ENCODE data around the gene CCDC69. TPM values are rescaled to one million over a fixed set of nuclear protein-coding genes. Genes with fewer than 3 reads are reported as not detected.

Gene CCDC69
- total RNA-seq, 1 donor from 2014 or later, result 0.07 TPM

DNA sequence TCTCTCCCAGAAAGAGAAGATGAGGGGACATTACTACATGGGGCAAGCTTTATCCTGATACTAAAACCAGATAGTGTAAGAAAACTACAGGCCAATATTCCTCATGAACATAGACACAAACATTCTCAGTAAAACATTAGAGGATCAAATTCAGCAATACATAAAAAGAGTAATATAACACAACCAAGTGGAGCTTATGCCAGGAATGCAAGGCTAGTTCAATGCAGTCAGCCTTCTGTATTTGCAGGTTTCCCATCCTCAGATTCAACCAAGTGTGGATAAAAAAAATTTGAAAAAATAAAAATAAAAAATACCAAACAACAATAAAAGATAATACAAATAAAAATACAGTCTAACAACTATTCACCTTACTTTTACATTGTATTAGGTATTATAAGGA, 31.3 kb downstream of the CCDC69 start:
- no peak for DNase-seq (ENCODE audit: low spot score)

GRCh38 chr5:151191661-151192060, 32.2 kb downstream of the CCDC69 start:
- H3F3A ChIP-seq (ENCODE audit: low read depth), result no peaks in the 10 kb centered on the region
- H3K4me2 ChIP-seq, result no peak overlapping the region
- H3K4me1 Mint-ChIP-seq, result no peaks in the 10 kb centered on the region
- no peaks in the 10 kb centered on the region for H3K4me1 ChIP-seq
- no peaks in the 10 kb centered on the region for H3K36me3 Mint-ChIP-seq
- H3K27me3 Mint-ChIP-seq (ENCODE audit: insufficient read depth, low read depth), result peaks cover 2% of the 10 kb centered on the region
- H3K27ac ChIP-seq, result no peak overlapping the region
- H3K79me2 ChIP-seq (ENCODE audit: low read depth), result no peaks in the 10 kb centered on the region
- H3K36me3 ChIP-seq, result no peaks in the 10 kb centered on the region
- H3K9ac ChIP-seq, result no peak overlapping the region
- TF ChIP-seq EZH2phosphoT487 (IDR thresholded peaks at IDR 0.05) (no peak), CTCF (IDR thresholded peaks at IDR 0.05) (no peak), EZH2 (IDR thresholded peaks at IDR 0.05) (no peak)
- H3K4me3 Mint-ChIP-seq, result no peak overlapping the region
- no peak for DNase-seq (ENCODE audit: low spot score)
- no peaks in the 10 kb centered on the region for H3K9me3 ChIP-seq (ENCODE audit: low read depth)
- no peak overlapping the region for H2AFZ ChIP-seq (replicated peaks)
- H4K20me1 ChIP-seq (ENCODE audit: low read depth), result no peaks in the 10 kb centered on the region
- H3K9me3 Mint-ChIP-seq, result peaks cover 24% of the 10 kb centered on the region
- no peak overlapping the region for H3K27ac Mint-ChIP-seq
- H3K27me3 ChIP-seq, result no peaks in the 10 kb centered on the region
- H3K4me3 ChIP-seq, result no peak overlapping the region

More for the DNA sequence above, 31.3 kb downstream of the CCDC69 start:
- no peaks in the 10 kb centered on the region for H3F3A ChIP-seq (ENCODE audit: low read depth)
- Mint-ChIP-seq H3K27ac (no peak overlapping the region), H3K4me3 (no peak overlapping the region), H3K4me1 (no peaks in the 10 kb centered on the region), H3K27me3 (ENCODE audit: insufficient read depth, low read depth) (peaks cover 2% of the 10 kb centered on the region), H3K9me3 (peaks cover 24% of the 10 kb centered on the region), H3K36me3 (no peaks in the 10 kb centered on the region)
- H2AFZ ChIP-seq (replicated peaks), result no peak overlapping the region
- TF ChIP-seq EZH2 (IDR thresholded peaks at IDR 0.05), result no peak
- no peak overlapping the region for H3K9ac ChIP-seq
- H3K4me3 ChIP-seq, result no peak overlapping the region
- H4K20me1 ChIP-seq (ENCODE audit: low read depth), result no peaks in the 10 kb centered on the region
- H3K9me3 ChIP-seq (ENCODE audit: low read depth), result no peaks in the 10 kb centered on the region
- no peak overlapping the region for H3K27ac ChIP-seq
- H3K4me2 ChIP-seq, result no peak overlapping the region
- H3K36me3 ChIP-seq, result no peaks in the 10 kb centered on the region
- H3K27me3 ChIP-seq, result no peaks in the 10 kb centered on the region
- H3K4me1 ChIP-seq, result no peaks in the 10 kb centered on the region
- no peaks in the 10 kb centered on the region for H3K79me2 ChIP-seq (ENCODE audit: low read depth)

DNA sequence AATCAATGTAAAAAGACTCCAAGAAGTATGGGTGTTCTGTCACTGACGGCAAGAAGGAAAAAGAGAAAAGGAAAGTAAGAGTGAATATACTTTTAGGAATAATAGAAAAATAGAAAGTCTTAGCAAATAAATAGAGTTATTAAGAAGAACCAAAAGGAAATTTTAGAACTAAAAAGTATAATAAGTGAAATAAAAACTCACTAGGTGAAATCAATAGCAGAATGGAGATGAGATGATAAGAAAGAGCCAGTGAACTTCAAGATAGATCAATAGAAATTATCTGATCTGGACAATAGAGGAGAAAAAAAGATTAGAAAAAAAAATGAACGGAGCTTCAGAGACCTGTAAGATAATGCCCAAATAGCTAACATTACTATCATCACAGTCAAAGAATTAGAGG, 34.7 kb downstream of the CCDC69 start:
- H3K27me3 Mint-ChIP-seq (ENCODE audit: insufficient read depth, low read depth), result peaks cover 2% of the 10 kb centered on the region
- H3K4me1 ChIP-seq, result no peaks in the 10 kb centered on the region
- H3K4me2 ChIP-seq, result no peak overlapping the region
- H3K9me3 Mint-ChIP-seq, result peaks cover 21% of the 10 kb centered on the region
- no peak overlapping the region for H3K27ac ChIP-seq
- H3K4me3 Mint-ChIP-seq, result no peak overlapping the region
- no peak for TF ChIP-seq EZH2 (IDR thresholded peaks at IDR 0.05)
- no peak for TF ChIP-seq EZH2phosphoT487 (IDR thresholded peaks at IDR 0.05)
- TF ChIP-seq CTCF (IDR thresholded peaks at IDR 0.05), result no peak
- no peaks in the 10 kb centered on the region for H3K36me3 Mint-ChIP-seq
- no peaks in the 10 kb centered on the region for H4K20me1 ChIP-seq (ENCODE audit: low read depth)
- H3K4me3 ChIP-seq, result no peak overlapping the region
- H3K9ac ChIP-seq, result no peak overlapping the region
- no peaks in the 10 kb centered on the region for H3K36me3 ChIP-seq
- no peaks in the 10 kb centered on the region for H3K9me3 ChIP-seq (ENCODE audit: low read depth)
- no peaks in the 10 kb centered on the region for H3F3A ChIP-seq (ENCODE audit: low read depth)
- no peaks in the 10 kb centered on the region for H3K79me2 ChIP-seq (ENCODE audit: low read depth)
- no peak overlapping the region for H2AFZ ChIP-seq (replicated peaks)
- H3K27ac Mint-ChIP-seq, result no peak overlapping the region
- no peaks in the 10 kb centered on the region for H3K27me3 ChIP-seq
- H3K4me1 Mint-ChIP-seq, result no peaks in the 10 kb centered on the region
- no peak for DNase-seq (ENCODE audit: low spot score)

GRCh38 chr5:151186538-151186937, 37.4 kb downstream of the CCDC69 start:
- Histone ChIP-seq H3K79me2 (ENCODE audit: low read depth) (no peaks in the 10 kb centered on the region), H3K27me3 (no peaks in the 10 kb centered on the region), H3K9me3 (ENCODE audit: low read depth) (no peaks in the 10 kb centered on the region), H3K4me2 (no peak overlapping the region), H3F3A (ENCODE audit: low read depth) (no peaks in the 10 kb centered on the region), H3K4me3 (no peak overlapping the region), H4K20me1 (ENCODE audit: low read depth) (no peaks in the 10 kb centered on the region), H3K4me1 (no peaks in the 10 kb centered on the region), H3K9ac (no peak overlapping the region), H2AFZ (replicated peaks) (no peak overlapping the region), H3K27ac (no peak overlapping the region), H3K36me3 (no peaks in the 10 kb centered on the region)
- Mint-ChIP-seq H3K36me3 (no peaks in the 10 kb centered on the region), H3K4me1 (no peaks in the 10 kb centered on the region), H3K4me3 (no peak overlapping the region), H3K27me3 (ENCODE audit: insufficient read depth, low read depth) (peaks cover 2% of the 10 kb centered on the region), H3K9me3 (peaks cover 17% of the 10 kb centered on the region), H3K27ac (no peak overlapping the region)
- no peak for DNase-seq (ENCODE audit: low spot score)
- TF ChIP-seq EZH2 (IDR thresholded peaks at IDR 0.05) (no peak), CTCF (IDR thresholded peaks at IDR 0.05) (no peak), EZH2phosphoT487 (IDR thresholded peaks at IDR 0.05) (no peak)

Data from neural progenitor cell (in vitro differentiated cells).